ENCODE data around the gene EEIG1. TPM values are rescaled to one million over a fixed set of nuclear protein-coding genes. Genes with fewer than 3 reads are reported as not detected.

The EEIG1 gene
- total and polyA plus RNA-seq, 4 experiments from 2014 or later, result 95.4 to 550 (median 361) TPM

DNA sequence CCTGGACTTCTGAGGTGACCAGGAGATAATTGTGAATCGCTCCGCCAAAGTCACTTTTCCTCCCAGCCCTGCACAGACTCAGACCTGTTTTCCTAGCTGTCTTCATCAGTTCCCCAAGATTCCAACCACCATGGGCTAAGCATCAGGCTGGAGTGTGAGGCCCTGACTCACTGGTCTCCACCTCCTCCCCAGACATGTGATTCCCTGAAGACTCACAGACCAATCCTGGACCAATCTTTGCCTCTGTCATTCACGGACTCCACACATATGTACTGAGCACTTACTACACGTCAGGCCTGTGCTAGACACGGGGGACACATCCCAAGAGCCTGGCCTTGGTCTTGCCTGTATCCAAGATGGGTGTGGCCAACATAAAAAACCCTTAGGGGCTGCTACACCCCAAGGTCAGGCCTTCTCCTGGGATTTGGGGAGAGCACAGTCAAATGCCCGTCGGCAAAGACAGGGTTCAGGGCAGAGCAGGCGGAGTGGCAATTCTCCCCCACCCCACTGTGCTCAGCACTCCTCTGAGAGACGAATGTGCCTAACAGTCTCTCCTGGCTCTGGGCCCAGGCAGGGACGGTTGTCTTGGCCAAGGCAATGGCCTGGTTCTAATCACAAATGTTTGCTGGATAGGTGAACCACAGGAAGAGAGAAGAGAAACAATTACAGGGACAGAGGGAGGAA lies 11.9 kb downstream of the EEIG1 start:
- H3K9me3 Mint-ChIP-seq, result no peaks in the 10 kb centered on the region
- H3K27me3 ChIP-seq (ENCODE audit: insufficient read depth, low read length), result no peaks in the 10 kb centered on the region
- POLR2A ChIA-PET (ENCODE audit: partially characterized antibody), result interaction anchor here (15.3 to 36.2 kb wide), 5 partner anchors 5 to 57 kb away, joined by 250 to 1317 read pairs (median 482); partner anchors contain the start of genes DPM2 and EEIG1
- no peaks in the 10 kb centered on the region for H3K27me3 Mint-ChIP-seq
- H3K27ac Mint-ChIP-seq, result peak overlapping the region; percentile 81 to 99 (median 97)
- DNase-seq, result no peak
- CTCF ChIA-PET (ENCODE audit: partially characterized antibody), result interaction anchor here (0.5 to 17.5 kb wide), 3 partner anchors 13 to 66 kb away, joined by 3 to 182 read pairs (median 46); no protein-coding TSS in a partner anchor
- no peaks in the 10 kb centered on the region for H3K9me3 ChIP-seq (ENCODE audit: control insufficient read depth in 1 of 2, low read length in 2 of 2)
- no peaks in the 10 kb centered on the region for H3K36me3 ChIP-seq (ENCODE audit: insufficient read depth, low read length)
- H3K4me1 Mint-ChIP-seq, result peaks cover 71 to 100% (median 87%) of the 10 kb centered on the region in 4 donors
- peak overlapping the region; percentile 78 to 98 (median 93) for H3K4me3 Mint-ChIP-seq
- intact Hi-C loops (cut with micrococcal nuclease), result no loop called here
- H3K4me3 ChIP-seq (ENCODE audit: low read length in 2 of 2), result peak overlapping the region; percentile 34 to 76
- peak overlapping the region; percentile 78 for H3K27ac ChIP-seq (ENCODE audit: low read depth, low read length)
- peaks cover 6 to 37% of the 10 kb centered on the region in 2 donors for H3K36me3 Mint-ChIP-seq
- peaks cover 100% of the 10 kb centered on the region for H3K4me1 ChIP-seq (ENCODE audit: insufficient read depth, low read length)

DNA sequence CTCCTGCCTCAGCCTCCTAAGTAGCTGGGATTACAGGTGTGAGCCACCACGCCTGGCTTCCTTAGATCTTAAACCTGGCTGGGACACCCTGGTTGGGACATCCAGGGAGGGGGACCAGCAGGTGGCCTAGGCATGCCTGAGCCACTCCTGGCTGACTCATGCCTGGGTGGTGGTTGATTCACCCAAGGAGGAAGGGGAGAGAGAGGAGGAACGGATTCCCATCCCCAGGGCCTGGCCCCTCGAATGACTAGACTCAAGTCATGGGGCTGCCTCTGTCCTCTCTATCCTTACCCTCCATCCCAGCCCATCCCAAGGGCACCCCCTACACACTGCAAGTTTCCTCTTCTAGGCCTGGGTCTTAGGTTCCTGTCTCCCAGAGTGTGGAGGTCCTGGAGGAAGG lies 12.7 kb downstream of the EEIG1 start:
- ChIA-PET POLR2A (ENCODE audit: partially characterized antibody) (interaction anchor here (18.7 to 36.2 kb wide), 4 partner anchors 4 to 58 kb away, joined by 250 to 1317 read pairs (median 482); partner anchors contain the start of genes DPM2 and EEIG1), CTCF (ENCODE audit: partially characterized antibody) (interaction anchor here (0.5 to 17.5 kb wide), 3 partner anchors 13 to 66 kb away, joined by 3 to 182 read pairs (median 46); no protein-coding TSS in a partner anchor)
- Mint-ChIP-seq H3K27ac (peak overlapping the region; percentile 81 to 99 (median 97)), H3K9me3 (no peaks in the 10 kb centered on the region), H3K4me1 (peaks cover 76 to 100% (median 91%) of the 10 kb centered on the region in 4 donors), H3K4me3 (peak overlapping the region; percentile 41 to 96 (median 84)), H3K36me3 (peaks cover 11 to 43% of the 10 kb centered on the region in 2 donors), H3K27me3 (no peaks in the 10 kb centered on the region)
- Histone ChIP-seq H3K4me1 (ENCODE audit: insufficient read depth, low read length) (peaks cover 100% of the 10 kb centered on the region), H3K27me3 (ENCODE audit: insufficient read depth, low read length) (no peaks in the 10 kb centered on the region), H3K4me3 (ENCODE audit: low read length in 2 of 2) (no peak overlapping the region), H3K27ac (ENCODE audit: low read depth, low read length) (peak overlapping the region; percentile 78), H3K9me3 (ENCODE audit: control insufficient read depth in 1 of 2, low read length in 2 of 2) (no peaks in the 10 kb centered on the region), H3K36me3 (ENCODE audit: insufficient read depth, low read length) (no peaks in the 10 kb centered on the region)
- intact Hi-C loops (cut with micrococcal nuclease), result no loop called here
- DNase-seq, result peak in 1 of 5 donors; percentile 75

DNA sequence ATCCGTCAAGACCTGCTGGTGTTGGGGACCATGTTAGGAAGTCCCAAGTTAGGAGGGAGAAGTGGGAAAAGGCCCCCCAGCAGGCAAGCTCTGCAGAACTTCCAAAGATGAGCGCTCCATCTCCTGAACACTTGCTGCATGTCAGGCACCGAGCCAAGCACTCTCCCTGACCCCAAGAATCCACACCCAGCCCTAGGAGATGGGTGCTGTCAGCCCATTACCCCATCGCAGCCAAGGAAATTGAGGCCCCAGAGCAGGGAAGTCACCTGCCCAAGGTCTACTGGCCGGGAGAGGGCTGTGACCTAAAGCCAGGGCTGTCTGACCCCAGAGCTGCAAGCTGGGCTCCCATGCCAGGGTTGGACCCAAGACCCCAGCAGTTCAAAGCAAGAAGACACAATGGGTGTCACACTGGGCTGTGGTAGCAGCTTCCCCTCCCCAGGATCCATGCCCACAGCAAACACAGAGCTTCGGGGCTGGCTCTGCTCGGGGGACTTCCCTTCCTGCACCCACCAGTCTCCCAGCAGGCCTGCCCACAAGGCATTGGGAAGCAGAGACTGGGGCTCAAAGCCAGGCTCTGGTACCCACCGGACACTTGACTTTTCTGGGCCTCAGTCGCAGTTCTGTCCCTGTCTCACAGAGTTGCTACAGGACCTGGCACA lies 13.5 kb downstream of the EEIG1 start:
- Histone ChIP-seq H3K9me3 (ENCODE audit: control insufficient read depth in 1 of 2, low read length in 2 of 2) (no peaks in the 10 kb centered on the region), H3K36me3 (ENCODE audit: insufficient read depth, low read length) (no peaks in the 10 kb centered on the region), H3K4me1 (ENCODE audit: insufficient read depth, low read length) (peaks cover 100% of the 10 kb centered on the region), H3K4me3 (ENCODE audit: low read length in 2 of 2) (peak overlapping the region in 1 of 2 donors; percentile 20), H3K27me3 (ENCODE audit: insufficient read depth, low read length) (no peaks in the 10 kb centered on the region), H3K27ac (ENCODE audit: low read depth, low read length) (peak overlapping the region; percentile 78)
- Mint-ChIP-seq H3K4me1 (peaks cover 75 to 100% (median 90%) of the 10 kb centered on the region in 4 donors), H3K9me3 (no peaks in the 10 kb centered on the region), H3K27ac (peak overlapping the region; percentile 79 to 99 (median 96)), H3K27me3 (no peaks in the 10 kb centered on the region), H3K36me3 (peaks cover 11 to 49% of the 10 kb centered on the region in 2 donors), H3K4me3 (peak overlapping the region; percentile 45 to 96 (median 74))
- POLR2A ChIA-PET (ENCODE audit: partially characterized antibody), result interaction anchor here (18.7 to 36.2 kb wide), 4 partner anchors 4 to 59 kb away, joined by 250 to 1317 read pairs (median 482); partner anchors contain the start of genes DPM2 and EEIG1
- CTCF ChIA-PET (ENCODE audit: partially characterized antibody), result interaction anchor here (1.3 to 17.5 kb wide), 3 partner anchors 12 to 67 kb away, joined by 3 to 182 read pairs (median 46); no protein-coding TSS in a partner anchor
- intact Hi-C loops (cut with micrococcal nuclease), result no loop called here
- DNase-seq, result no peak

DNA sequence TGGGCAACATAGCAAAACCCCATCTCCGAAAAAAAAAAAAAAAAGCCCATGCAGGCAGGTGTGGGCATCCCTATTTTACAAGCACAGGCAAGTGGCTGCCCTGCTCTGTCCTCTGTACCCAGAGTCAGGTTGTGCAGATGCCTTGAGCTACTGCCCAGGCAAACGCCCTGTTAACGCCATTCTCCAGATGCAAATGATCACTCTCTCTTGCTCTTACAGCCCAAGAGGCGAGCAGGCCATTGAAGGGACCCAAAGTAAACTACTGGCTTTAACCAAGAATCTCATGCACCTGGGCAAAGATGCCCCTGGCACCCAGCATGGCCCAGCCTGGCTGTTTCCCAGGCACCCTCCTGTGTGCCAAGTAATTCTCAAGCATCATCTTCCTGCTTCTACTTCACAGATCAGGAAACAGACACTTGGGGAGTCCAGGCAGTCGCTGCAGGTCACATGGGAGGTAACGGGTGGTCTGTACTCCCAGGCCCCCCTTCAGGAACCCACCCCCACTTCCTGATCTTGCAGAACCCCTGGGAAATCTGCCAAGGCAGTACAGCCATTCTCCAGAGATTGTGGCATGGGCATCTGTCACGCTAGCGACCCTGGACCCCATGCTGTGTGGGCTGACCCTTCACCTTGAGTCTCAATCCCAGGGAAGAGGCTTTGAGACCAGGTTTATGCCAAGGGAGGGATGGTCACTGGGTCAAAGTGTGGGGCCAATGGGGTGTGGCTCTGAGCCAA lies 14.2 kb downstream of the EEIG1 start:
- H3K27me3 Mint-ChIP-seq, result no peaks in the 10 kb centered on the region
- POLR2A ChIA-PET (ENCODE audit: partially characterized antibody), result interaction anchor here (18.7 to 36.2 kb wide), 4 partner anchors 3 to 60 kb away, joined by 250 to 1317 read pairs (median 482); partner anchors contain the start of genes DPM2 and EEIG1
- CTCF ChIA-PET (ENCODE audit: partially characterized antibody), result interaction anchor here (0.6 to 17.5 kb wide), 4 partner anchors 11 to 68 kb away, joined by 3 to 182 read pairs (median 24); no protein-coding TSS in a partner anchor
- peaks cover 75 to 100% (median 91%) of the 10 kb centered on the region in 4 donors for H3K4me1 Mint-ChIP-seq
- peak overlapping the region; percentile 78 for H3K27ac ChIP-seq (ENCODE audit: low read depth, low read length)
- H3K4me1 ChIP-seq (ENCODE audit: insufficient read depth, low read length), result peaks cover 100% of the 10 kb centered on the region
- H3K36me3 ChIP-seq (ENCODE audit: insufficient read depth, low read length), result peaks cover 3% of the 10 kb centered on the region
- intact Hi-C loops (cut with micrococcal nuclease), result no loop called here
- H3K27ac Mint-ChIP-seq, result peak overlapping the region; percentile 79 to 97 (median 95)
- peak overlapping the region in 1 of 2 donors; percentile 9 for H3K4me3 ChIP-seq (ENCODE audit: low read length in 2 of 2)
- no peaks in the 10 kb centered on the region for H3K9me3 ChIP-seq (ENCODE audit: control insufficient read depth in 1 of 2, low read length in 2 of 2)
- no peaks in the 10 kb centered on the region for H3K27me3 ChIP-seq (ENCODE audit: insufficient read depth, low read length)
- peaks cover 16 to 51% of the 10 kb centered on the region in 2 donors for H3K36me3 Mint-ChIP-seq
- H3K9me3 Mint-ChIP-seq, result no peaks in the 10 kb centered on the region
- H3K4me3 Mint-ChIP-seq, result peak overlapping the region; percentile 15 to 96 (median 74)
- DNase-seq, result no peak

DNA sequence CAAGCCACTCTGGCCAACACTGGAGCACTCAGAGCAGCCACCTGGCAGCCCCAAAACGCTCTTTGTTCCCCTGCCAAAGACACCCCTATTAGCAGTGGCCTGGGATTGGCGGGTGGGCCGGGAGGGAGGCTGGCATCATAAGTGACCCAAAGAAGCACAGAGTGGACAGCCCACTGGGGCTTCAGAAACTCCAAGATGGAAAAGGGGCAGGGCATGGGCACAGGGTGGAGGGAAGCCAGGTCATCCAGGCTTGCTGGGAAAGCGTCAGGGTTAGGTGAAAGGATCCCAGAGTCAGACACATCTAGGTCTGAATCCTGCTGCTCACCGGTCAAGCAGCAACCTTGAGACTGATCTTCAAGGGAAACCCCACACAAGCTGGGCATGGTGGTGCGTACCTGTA lies 14.8 kb downstream of the EEIG1 start:
- no peaks in the 10 kb centered on the region for H3K27me3 ChIP-seq (ENCODE audit: insufficient read depth, low read length)
- ChIA-PET CTCF (ENCODE audit: partially characterized antibody) (interaction anchor here (1.1 to 17.5 kb wide), 4 partner anchors 10 to 68 kb away, joined by 3 to 182 read pairs (median 6); no protein-coding TSS in a partner anchor), POLR2A (ENCODE audit: partially characterized antibody) (interaction anchor here (1.0 to 36.2 kb wide), 5 partner anchors 2 to 60 kb away, joined by 3 to 1317 read pairs (median 482); partner anchors contain the start of genes DPM2 and EEIG1)
- no peaks in the 10 kb centered on the region for H3K27me3 Mint-ChIP-seq
- no peaks in the 10 kb centered on the region for H3K9me3 Mint-ChIP-seq
- H3K27ac Mint-ChIP-seq, result peak overlapping the region; percentile 48 to 97 (median 84)
- peak overlapping the region; percentile 74 to 95 (median 80) for H3K4me3 Mint-ChIP-seq
- peaks cover 75 to 100% (median 92%) of the 10 kb centered on the region in 4 donors for H3K4me1 Mint-ChIP-seq
- peak overlapping the region; percentile 78 for H3K27ac ChIP-seq (ENCODE audit: low read depth, low read length)
- peak overlapping the region in 1 of 2 donors; percentile 9 for H3K4me3 ChIP-seq (ENCODE audit: low read length in 2 of 2)
- no peaks in the 10 kb centered on the region for H3K9me3 ChIP-seq (ENCODE audit: control insufficient read depth in 1 of 2, low read length in 2 of 2)
- H3K4me1 ChIP-seq (ENCODE audit: insufficient read depth, low read length), result peaks cover 100% of the 10 kb centered on the region
- intact Hi-C loops (cut with micrococcal nuclease), result no loop called here
- peaks cover 22 to 55% of the 10 kb centered on the region in 2 donors for H3K36me3 Mint-ChIP-seq
- DNase-seq, result no peak
- peaks cover 6% of the 10 kb centered on the region for H3K36me3 ChIP-seq (ENCODE audit: insufficient read depth, low read length)

DNA sequence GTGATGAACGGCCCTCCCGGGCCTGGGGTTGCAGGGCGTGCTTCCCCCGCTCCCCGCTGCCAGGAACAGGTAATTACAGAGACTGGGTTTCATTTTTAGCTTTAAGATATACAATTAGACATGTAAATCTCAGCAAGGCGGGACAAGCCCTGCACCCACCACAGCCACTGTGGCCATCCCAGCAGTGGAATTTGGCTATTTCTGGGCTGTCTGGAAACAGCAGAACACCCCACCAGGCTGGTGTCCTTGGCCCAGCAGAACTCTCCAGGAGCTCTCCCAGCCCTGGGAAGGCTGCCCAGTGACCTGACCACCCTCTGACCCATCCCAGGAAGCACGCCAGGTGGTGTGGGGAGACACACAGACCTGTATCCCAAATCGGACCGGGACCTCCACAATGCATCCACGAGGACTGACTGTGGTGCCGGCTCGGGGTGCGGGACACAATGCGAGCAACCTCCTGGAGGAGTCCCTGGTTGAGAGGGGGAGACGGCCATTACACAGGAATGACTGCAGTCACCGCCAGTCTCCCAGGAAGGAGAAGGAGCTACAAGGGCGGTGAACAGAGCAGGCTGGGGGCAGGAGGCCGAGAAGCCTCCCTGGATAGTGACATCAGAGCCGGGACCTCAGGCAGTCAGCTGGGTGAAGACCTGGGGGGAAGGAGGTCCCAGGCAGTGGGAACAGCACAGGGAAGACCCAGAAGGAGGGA lies 17.3 kb downstream of the EEIG1 start:
- H3K36me3 Mint-ChIP-seq, result peaks cover 28 to 59% of the 10 kb centered on the region in 2 donors
- intact Hi-C loops (cut with micrococcal nuclease), result no loop called here
- CTCF ChIA-PET (ENCODE audit: partially characterized antibody), result interaction anchor here (0.7 to 13.9 kb wide), 4 partner anchors 9 to 72 kb away, joined by 3 to 300 read pairs (median 4); no protein-coding TSS in a partner anchor

More for the DNA sequence above, 17.3 kb downstream of the EEIG1 start:
- no peaks in the 10 kb centered on the region for H3K9me3 Mint-ChIP-seq
- peaks cover 6% of the 10 kb centered on the region for H3K36me3 ChIP-seq (ENCODE audit: insufficient read depth, low read length)
- H3K27me3 Mint-ChIP-seq, result no peaks in the 10 kb centered on the region
- H3K27ac Mint-ChIP-seq, result peak overlapping the region; percentile 85 to 97 (median 88)
- peak overlapping the region; percentile 47 for H3K27ac ChIP-seq (ENCODE audit: low read depth, low read length)
- H3K9me3 ChIP-seq (ENCODE audit: control insufficient read depth in 1 of 2, low read length in 2 of 2), result no peaks in the 10 kb centered on the region
- H3K4me1 ChIP-seq (ENCODE audit: insufficient read depth, low read length), result peaks cover 100% of the 10 kb centered on the region
- peak overlapping the region in 1 of 2 donors; percentile 17 for H3K4me3 ChIP-seq (ENCODE audit: low read length in 2 of 2)
- no peaks in the 10 kb centered on the region for H3K27me3 ChIP-seq (ENCODE audit: insufficient read depth, low read length)
- POLR2A ChIA-PET (ENCODE audit: partially characterized antibody), result interaction anchor here (0.7 to 36.2 kb wide), 5 partner anchors 0 to 63 kb away, joined by 3 to 1317 read pairs (median 482); partner anchors contain the start of gene EEIG1
- peak overlapping the region; percentile 38 to 86 (median 72) for H3K4me3 Mint-ChIP-seq
- no peak for DNase-seq
- peaks cover 72 to 100% (median 93%) of the 10 kb centered on the region in 4 donors for H3K4me1 Mint-ChIP-seq

Data from CD4-positive, alpha-beta memory T cell (primary cell).